K562 (cell line): ENCODE results near the gene MS4A18. TPM values are rescaled to one million over a fixed set of nuclear protein-coding genes. Genes with fewer than 3 reads are reported as not detected.
"Not testable (repeated sequence)": the region's sequence is repeated elsewhere in the genome, so short reads cannot be mapped to it uniquely, and the experiment has no call there.

Source experiments
- ATAC-seq: fragments of 200-7000 bp; cut with Tn5 transposase; 3 replicates; pipeline ENCODE4 v1.9.1; 2020; ENCODE audit warnings: moderate library complexity
- BruUV-seq: library from RNA; stranded (reverse); fragments of 400-500 nt; replicated peaks from 2 replicates; lab custom pipeline; 2021; lab: Mats Ljungman, UMichigan
- CTCF ChIA-PET: fragments of 300-600 bp; formaldehyde crosslinking; extraction: SDS; loops from one replicate; lab custom pipeline; 2021; ENCODE audit warnings: low intra/inter-chr PET ratio; lab: Yijun Ruan, JAX
- POLR2A ChIA-PET: fragments of 300-600, 350-650 bp; sonication (Branson Sonifier 250); formaldehyde crosslinking; extraction: SDS; loops from one replicate; lab custom pipeline; 2021; ENCODE audit warnings: antibody characterized with exemption, inconsistent platforms; lab: Yijun Ruan, JAX
- DNase-seq, 4 experiments: peaks; one replicate each; pipeline versions ENCODE4 v3.0.0 to v3.0.0-alpha.2; 2011 to 2018; ENCODE audit warnings: low spot score in 3 of 4, mixed read lengths in 3 of 4; ENCODE audit errors: extremely low read depth in 1 of 4
- FAIRE-seq: peaks from 2 replicates; lab custom pipeline; 2011; peaks lifted over from hg19 to GRCh38; lab: Jason Lieb, UNC
- H2AFZ ChIP-seq: 2 replicates; pipeline ENCODE4 v1.6.0; 2011; ENCODE audit warnings: low read depth, low read length, control low read depth, inconsistent platforms
- H3K27ac ChIP-seq: fragments of 200-600 bp; 3 replicates; pipeline ENCODE4 v1.8.0; 2011; ENCODE audit warnings: low read depth, mild to moderate bottlenecking, control low read depth, inconsistent platforms, low read length, moderate library complexity, mixed read lengths; ENCODE audit errors: extremely low read depth
- H3K27me3 ChIP-seq, 2 experiments: fragments of 300-600 bp in 1 of 2; 2 replicates in 1 of 2; 3 replicates in 1 of 2; pipeline versions ENCODE4 v1.6.0 to v1.8.0; 2011; ENCODE audit warnings: inconsistent platforms in 2 of 2, low read length in 2 of 2, mild to moderate bottlenecking in 1 of 2, mixed read lengths in 1 of 2, moderate library complexity in 1 of 2; ENCODE audit not compliant: control insufficient read depth in 2 of 2, insufficient read depth in 2 of 2
- H3K36me3 ChIP-seq: fragments of 300-600 bp; 3 replicates; pipeline ENCODE4 v1.8.0; 2011; ENCODE audit warnings: mild to moderate bottlenecking, low read length, inconsistent platforms; ENCODE audit not compliant: control insufficient read depth, insufficient read depth
- H3K4me1 ChIP-seq, 2 experiments: fragments of 200-600 bp in 1 of 2; replicated peaks in 1 of 2; 2 replicates in 1 of 2; 3 replicates in 1 of 2; pipeline versions ENCODE4 v1.5.1 to v1.8.0; 2011; ENCODE audit warnings: inconsistent platforms in 2 of 2, low read length in 2 of 2, mild to moderate bottlenecking in 1 of 2, mixed read lengths in 1 of 2, moderate library complexity in 1 of 2; ENCODE audit not compliant: control insufficient read depth in 2 of 2, insufficient read depth in 2 of 2
- H3K4me2 ChIP-seq: 2 replicates; pipeline ENCODE4 v1.6.1; 2011; ENCODE audit warnings: low read length, control low read depth, inconsistent platforms, mixed read lengths; ENCODE audit not compliant: insufficient read depth
- H3K4me3 ChIP-seq: fragments of 200-600 bp; sonication (generic), shearing (Covaris generic); 2 replicates; pipeline ENCODE4 v1.5.1; 2016; ENCODE audit warnings: control low read depth, inconsistent platforms
- H3K79me2 ChIP-seq: fragments of 200-600 bp; 3 replicates; pipeline ENCODE4 v1.8.0; 2011; ENCODE audit warnings: low read length, inconsistent platforms; ENCODE audit not compliant: control insufficient read depth, insufficient read depth
- H3K9ac ChIP-seq, 2 experiments: 2 replicates each; pipeline versions ENCODE4 v1.6.0 to v1.6.1; 2011; ENCODE audit warnings: low read depth in 2 of 2, low read length in 2 of 2, control low read depth in 1 of 2, inconsistent platforms in 1 of 2, mild to moderate bottlenecking in 1 of 2, mixed read lengths in 1 of 2; ENCODE audit not compliant: insufficient read depth in 1 of 2
- H3K9me1 ChIP-seq: one replicate; pipeline ENCODE4 v1.6.0; 2011; ENCODE audit warnings: inconsistent platforms, mild to moderate bottlenecking, low read length, moderate library complexity; ENCODE audit not compliant: control insufficient read depth, insufficient read depth
- H3K9me3 ChIP-seq: replicated peaks from 2 replicates; pipeline ENCODE4 v1.5.1; 2011; ENCODE audit warnings: low read depth, low read length, inconsistent platforms; ENCODE audit not compliant: control insufficient read depth, insufficient read depth
- H4K20me1 ChIP-seq: replicated peaks from 2 replicates; pipeline ENCODE4 v1.6.1; 2011; ENCODE audit warnings: low read length, inconsistent platforms, mixed read lengths; ENCODE audit not compliant: control insufficient read depth, insufficient read depth
- C11orf30 ChIP-seq: fragments of 450-650 bp; IDR thresholded peaks from 2 replicates; pipeline ENCODE4 v1.6.1; 2016; ENCODE audit warnings: low read depth, mild to moderate bottlenecking
- CEBPB ChIP-seq: fragments of 450-650 bp; IDR thresholded peaks from 2 replicates; pipeline ENCODE4 v1.6.1; 2016; ENCODE audit warnings: missing genetic modification characterization, missing compliant biosample characterization
- CHD2 ChIP-seq: IDR thresholded peaks from 2 replicates; pipeline ENCODE4 v1.6.1; 2011; ENCODE audit warnings: low read depth, low read length
- E2F3 ChIP-seq: fragments of 250-450 bp; sonication (Bioruptor Pico); IDR thresholded peaks from 2 replicates; pipeline ENCODE4 v1.4.0; 2020; ENCODE audit warnings: mild to moderate bottlenecking
- FUS ChIP-seq: fragments of 200-400 bp; formaldehyde crosslinking; optimal IDR thresholded peaks from 2 replicates; pipeline ENCODE3; 2017; ENCODE audit warnings: low read depth, low read length
- GABPB2 ChIP-seq: fragments of 250-450 bp; sonication (Bioruptor Pico); conservative IDR thresholded peaks from 2 replicates; pipeline ENCODE4 v1.5.1; 2021; ENCODE audit warnings: mild to moderate bottlenecking
- HDAC3 ChIP-seq: fragments of 450-650 bp; IDR thresholded peaks from 2 replicates; pipeline ENCODE4 v1.6.1; 2018; ENCODE audit warnings: borderline replicate concordance, mild to moderate bottlenecking, moderate library complexity; ENCODE audit not compliant: partially characterized antibody
- MEF2A ChIP-seq: IDR thresholded peaks from 2 replicates; pipeline ENCODE4 v1.6.1; 2011; ENCODE audit warnings: low read depth, mild to moderate bottlenecking, low read length, moderate library complexity; ENCODE audit not compliant: control insufficient read depth
- SP2 ChIP-seq: IDR thresholded peaks from 2 replicates; pipeline ENCODE4 v1.6.1; 2011; ENCODE audit warnings: mild to moderate bottlenecking, low read depth, low read length, moderate library complexity; ENCODE audit not compliant: poor library complexity, severe bottlenecking; ENCODE audit errors: extremely low read depth
- TCF7 ChIP-seq: sonication (generic); IDR thresholded peaks from 2 replicates; pipeline ENCODE4 v1.6.1; 2016; ENCODE audit warnings: antibody characterized with exemption, borderline replicate concordance
- ZFX ChIP-seq: sonication (generic); formaldehyde crosslinking; IDR thresholded peaks from 2 replicates; pipeline ENCODE4 v1.8.0; 2022; ENCODE audit warnings: mild to moderate bottlenecking, missing genetic modification reagents, moderate library complexity
- ZNF445 ChIP-seq: fragments of 250-450 bp; sonication (Bioruptor Pico); IDR thresholded peaks from 2 replicates; pipeline ENCODE4 v1.4.0; 2020; ENCODE audit warnings: low read depth, mild to moderate bottlenecking, moderate library complexity
- WGBS: fragments of 100-300 bp; shearing (Covaris generic); methylation state at CpG from one replicate; pipeline ENCODE4 v1.1.6; 2016; ENCODE audit warnings: low coverage, mixed read lengths; ENCODE audit not compliant: insufficient coverage; ENCODE audit errors: missing lambda C conversion rate; 5-methylcytosine and 5-hydroxymethylcytosine counted together
- in situ Hi-C: fragments of 300-500 bp; cut with MboI; formaldehyde crosslinking; loops from 4 replicates; pipeline ENCODE4 v1.15.0; 2018; ENCODE audit warnings: inconsistent platforms, mixed read lengths
- intact Hi-C: fragments of 100-400 bp; cut with micrococcal nuclease; formaldehyde crosslinking; loops from 2 replicates; pipeline ENCODE4 v1.14.2; 2022
- polyA plus RNA-seq, 8 experiments: library from polyadenylated mRNA; depleted of rRNA in 4 of 8; stranded (reverse) in 5 of 8; unstranded in 3 of 8; fragments of >200 nt; fragmentation: Nextera tagmentation in 2 of 8; fragmentation: Illumina TruSeq in 1 of 8; extraction: Ambion mirVana in 2 of 8; extraction: Trizol in 1 of 8; gene quantifications; 2 replicates each; pipeline versions ENCODE4 v1.2.1 to v1.2.3, GENCODE V29; 2011 to 2014; ENCODE audit warnings: inconsistent platforms in 1 of 8, missing spikeins in 1 of 8
- total RNA-seq, 7 experiments: library from RNA; depleted of rRNA in 6 of 7; stranded (reverse); fragments of >200 nt in 6 of 7; fragmentation: Illumina TruSeq in 2 of 7; extraction: Trizol in 2 of 7; gene quantifications; 2 replicates each; pipeline versions ENCODE4 v1.2.1 to v1.2.3, GENCODE V29; 2011 to 2021; ENCODE audit warnings: low replicate concordance in 1 of 7

MS4A18 gene
- total and polyA plus RNA-seq, 9 of the 15 experiments (the other 6 are each of a cell fraction or from before 2014, with no cell fraction given): not detected

DNA sequence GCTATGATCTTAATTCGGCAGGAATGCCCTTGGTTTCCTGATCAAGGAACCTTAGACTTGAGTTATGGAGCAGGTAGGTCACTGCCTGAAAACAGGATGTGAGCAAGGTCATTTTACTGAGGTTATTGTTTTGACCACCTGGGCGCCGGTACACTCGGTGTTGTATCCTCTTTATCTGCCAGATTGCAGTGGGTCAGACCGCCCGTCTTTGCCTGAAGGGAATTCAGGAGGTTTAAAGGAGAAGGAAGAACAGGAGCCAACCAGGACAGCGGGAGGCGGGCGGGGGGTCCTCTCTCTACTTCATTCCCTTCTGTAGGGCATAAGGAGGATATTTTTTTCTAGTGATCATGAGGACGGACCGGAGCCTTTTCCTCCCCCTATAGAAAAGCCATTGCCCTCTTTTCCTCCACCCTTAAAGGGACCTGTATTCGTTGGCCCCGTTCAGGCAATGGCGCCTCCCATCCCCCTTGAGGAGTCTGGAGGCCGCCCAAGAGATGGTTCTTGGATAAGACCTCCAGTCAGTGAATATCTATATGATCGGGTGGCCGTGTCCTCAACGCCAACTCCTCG, 32.8 kb downstream of the MS4A18 start:
- Histone ChIP-seq H3K4me2 (no peak overlapping the region), H3K36me3 (no peaks in the 10 kb centered on the region), H2AFZ (no peak overlapping the region), H3K9me3 (no peaks in the 10 kb centered on the region), H3K9me1 (no peaks in the 10 kb centered on the region), H3K4me1 (peaks cover 0 to 8% of the 10 kb centered on the region in 2 experiments; a peak in 2 of 5 replicates), H3K79me2 (no peaks in the 10 kb centered on the region), H3K4me3 (no peak overlapping the region), H3K27me3 (peaks cover 25 to 37% of the 10 kb centered on the region in 2 experiments), H3K27ac (no peak overlapping the region), H3K9ac (no peak overlapping the region), H4K20me1 (no peaks in the 10 kb centered on the region)
- in situ Hi-C loops: no loop called here
- ChIA-PET POLR2A (interaction anchor here (0.7 to 1.5 kb wide), 2 partner anchors 25 to 37 kb away, joined by 3 read pairs; no protein-coding TSS in a partner anchor), CTCF (no interaction called here)
- TF ChIP-seq TCF7 (no peak), ZFX (CRISPR knock-in tag) (no peak), GABPB2 (CRISPR knock-in tag) (no peak), ZNF445 (CRISPR knock-in tag) (no peak), CEBPB (tag) (no peak), E2F3 (CRISPR knock-in tag) (no peak), SP2 (no peak), MEF2A (no peak), CHD2 (no peak), FUS (no peak), C11orf30 (no peak), HDAC3 (no peak)
- intact Hi-C loops: loop anchor here (10.0 kb wide), 2 partner anchors 103 to 493 kb away; no protein-coding TSS in a partner anchor
- no peak for DNase-seq
- FAIRE-seq: no peak
- 5% methylated on average over 19 of the region's 19 CpGs for WGBS
- no TSS peak for BruUV-seq
- ATAC-seq: no peak

DNA sequence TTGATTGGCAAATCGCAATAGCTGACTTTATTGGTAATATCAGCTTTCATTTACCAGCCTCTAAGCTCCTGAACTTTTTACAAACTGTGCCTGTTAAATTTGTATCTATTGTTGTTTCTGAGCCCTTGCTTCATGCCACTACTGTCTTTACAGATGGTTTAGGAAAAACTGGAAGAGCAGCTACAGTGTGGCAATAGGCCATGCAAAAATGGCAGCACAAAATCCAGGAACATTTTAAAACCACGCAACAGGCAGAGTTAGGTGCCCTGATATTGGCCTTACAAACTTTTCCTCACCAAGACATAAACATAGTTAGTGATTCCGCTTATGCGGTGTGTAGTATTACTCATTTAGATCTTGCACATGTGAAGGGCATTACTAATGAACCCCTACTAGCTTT, 34.2 kb downstream of the MS4A18 start:
- ATAC-seq, BruUV-seq, H3K4me3 ChIP-seq, H3K9me3 ChIP-seq, H3K9ac ChIP-seq, H4K20me1 ChIP-seq, H2AFZ ChIP-seq, FAIRE-seq, DNase-seq, H3K36me3 ChIP-seq, H3K79me2 ChIP-seq, H3K4me1 ChIP-seq, H3K4me2 ChIP-seq, H3K27ac ChIP-seq, H3K9me1 ChIP-seq, in situ Hi-C loops: not testable (repeated sequence)
- POLR2A ChIA-PET: interaction anchor here (0.6 kb wide), 1 partner anchor 14 kb away, joined by 3 read pairs; no protein-coding TSS in a partner anchor
- CTCF ChIA-PET: interaction anchor here (0.5 kb wide), 1 partner anchor 109 kb away, joined by 3 read pairs; no protein-coding TSS in a partner anchor
- intact Hi-C loops: loop anchor here (10.0 kb wide), 2 partner anchors 104 to 494 kb away; no protein-coding TSS in a partner anchor
- WGBS: 7% methylated on average over 4 of the region's 4 CpGs
- peaks cover 26 to 44% of the 10 kb centered on the region in 2 experiments for H3K27me3 ChIP-seq
